Stimulated activated CD4-positive, alpha-beta T cell treated with anti-CD3 and anti-CD28 coated beads, Interleukin-2, amount 100 ng/mL, for 48 hours (primary cell): ENCODE results near the gene TGFBR3.
A peak's percentile ranks its signal among the peaks of the same experiment; 100 is the strongest.

ENCODE experiments used
- DNase-seq, 2 donors: peaks; one replicate each; pipeline ENCODE4 v3.0.0-alpha.2; 2020

The TGFBR3 gene

DNA sequence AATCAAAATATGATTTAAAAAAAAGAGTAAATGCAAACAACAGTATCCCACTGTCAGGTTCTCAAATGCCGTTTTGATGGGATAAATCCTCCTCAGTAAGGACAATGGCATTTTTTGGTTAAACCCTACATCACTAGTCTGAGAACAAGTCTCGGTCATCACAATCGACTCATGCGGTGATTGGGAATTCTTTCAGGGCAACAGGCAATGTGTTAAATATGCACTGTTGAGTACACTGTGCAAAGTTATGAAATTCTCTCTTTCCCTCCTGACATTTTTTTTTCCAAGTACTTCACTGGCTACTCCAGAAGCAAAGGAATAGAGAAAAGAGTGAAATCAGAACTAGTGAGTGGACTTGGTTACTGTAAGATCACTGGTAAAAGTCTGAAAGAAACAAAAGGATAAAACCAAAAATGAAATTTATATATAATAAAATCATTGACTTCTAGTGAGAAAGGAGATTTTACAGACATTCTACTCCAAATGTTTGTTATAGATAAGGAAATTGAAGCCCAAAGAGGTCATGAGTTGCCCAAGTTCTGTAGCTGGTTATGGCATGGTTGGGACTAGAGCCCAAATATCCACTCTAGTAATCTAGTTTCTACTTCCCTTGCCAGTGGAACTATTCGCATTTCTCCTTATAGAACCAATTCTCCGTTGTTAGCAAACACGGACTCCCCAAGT lies 111.3 kb downstream of the TGFBR3 start:
- no peak for DNase-seq

DNA sequence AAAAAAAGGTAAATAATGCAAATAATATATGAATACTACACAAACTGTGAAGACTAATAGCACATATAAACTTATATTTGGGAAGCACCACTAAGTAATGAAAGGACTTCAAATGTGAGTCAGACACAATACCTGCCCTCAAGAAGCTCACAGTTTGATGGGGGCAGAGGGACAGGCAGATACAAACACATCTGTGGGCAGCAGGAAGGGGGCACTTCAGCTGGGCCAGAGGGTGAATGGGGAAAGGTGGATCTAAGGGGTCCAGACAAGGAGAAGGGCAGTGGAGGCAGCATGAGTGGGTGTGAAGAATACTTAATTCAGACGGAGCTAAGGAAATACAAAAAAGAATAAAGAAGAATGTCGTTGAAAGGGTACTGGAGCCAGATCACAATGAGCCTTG lies 114.2 kb downstream of the TGFBR3 start:
- no peak for DNase-seq

DNA sequence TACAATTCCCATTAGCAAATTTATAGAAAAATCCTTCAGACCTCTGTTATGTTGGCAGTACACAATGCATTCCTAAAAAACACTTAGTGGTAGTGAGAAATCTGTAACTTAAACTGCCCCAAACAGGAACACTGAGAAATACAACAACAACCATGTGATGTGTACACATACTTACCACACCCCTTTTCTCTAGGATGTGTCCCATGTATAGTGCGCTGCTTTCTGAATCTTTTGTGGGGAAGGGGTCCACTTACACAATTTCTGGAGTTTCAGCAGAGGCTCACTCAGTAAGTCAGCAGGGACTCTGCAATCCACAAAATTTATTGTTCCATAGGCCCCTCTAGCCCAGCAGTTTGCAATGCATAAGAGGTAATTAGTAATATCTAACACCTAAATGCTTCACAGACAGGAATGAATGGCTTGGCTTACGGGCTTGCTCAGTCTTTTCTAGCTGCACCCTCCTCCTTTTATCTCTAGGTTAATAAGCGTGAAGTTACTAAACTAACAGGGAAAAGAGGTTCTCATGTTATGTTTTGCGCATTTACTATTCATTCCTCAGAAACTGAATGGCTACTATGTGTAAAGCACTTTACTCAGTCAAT lies 115.2 kb downstream of the TGFBR3 start:
- DNase-seq: no peak

DNA sequence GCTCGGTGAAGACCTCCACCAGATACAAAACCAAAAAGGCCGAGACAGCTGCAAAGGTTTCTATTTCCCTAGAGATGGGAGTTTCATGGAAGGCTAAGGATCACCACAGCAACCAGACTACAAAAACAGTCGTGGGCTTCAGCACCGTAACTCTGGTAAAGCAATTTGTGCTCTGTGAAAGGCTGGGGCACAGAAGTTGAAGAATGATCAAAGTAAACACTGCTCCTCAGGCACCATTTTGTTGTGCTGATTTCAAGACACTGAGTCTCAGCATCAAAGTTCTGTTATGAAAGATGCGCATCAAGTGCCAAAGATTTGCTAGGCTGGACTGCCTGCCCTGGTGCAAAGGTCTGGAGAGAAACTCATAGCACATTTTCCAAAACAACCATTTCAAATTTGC lies 116.2 kb downstream of the TGFBR3 start:
- DNase-seq: no peak

DNA sequence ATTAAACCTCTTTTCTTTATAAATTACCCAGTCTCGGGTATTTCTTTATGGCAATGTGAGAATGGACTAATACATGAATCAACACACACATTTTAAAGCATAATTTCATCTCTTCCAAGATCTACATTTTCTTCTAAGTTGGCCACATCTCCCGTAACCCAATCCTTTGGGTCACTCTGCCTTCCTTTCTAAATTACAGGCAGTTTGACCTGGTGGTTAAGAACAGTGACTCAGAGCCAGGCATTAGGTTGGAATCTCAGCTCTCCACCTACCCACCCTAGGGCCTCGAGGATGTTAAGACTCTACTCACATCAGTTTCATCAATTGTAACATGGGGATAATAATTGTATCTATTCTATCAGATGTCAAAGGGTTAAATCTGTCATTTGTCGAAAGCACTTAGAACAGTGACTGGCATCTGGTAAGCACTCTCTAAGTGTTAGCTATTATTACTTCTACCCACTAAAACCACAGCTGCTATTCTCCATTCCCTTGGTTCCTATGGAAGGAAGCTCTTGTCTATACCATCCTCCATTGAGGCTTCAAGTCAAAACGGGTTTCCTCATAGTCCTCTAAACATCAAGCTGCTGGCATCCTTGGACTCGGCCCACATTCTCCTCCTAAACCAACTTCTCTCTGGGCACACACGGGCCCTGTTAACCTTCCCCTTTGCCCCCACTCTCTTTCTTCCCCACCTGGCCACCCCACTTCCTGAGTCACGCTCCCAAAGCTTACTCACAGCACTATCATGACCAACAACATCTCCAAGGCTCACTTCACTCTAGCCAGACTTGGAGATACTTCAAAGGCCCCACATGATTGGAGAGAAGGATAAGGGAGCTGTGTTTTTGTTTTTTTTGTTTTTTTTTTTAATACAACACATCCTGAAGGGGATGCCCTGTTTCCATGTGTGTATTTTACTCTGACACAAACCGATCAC lies 116.9 kb downstream of the TGFBR3 start:
- DNase-seq: no peak

DNA sequence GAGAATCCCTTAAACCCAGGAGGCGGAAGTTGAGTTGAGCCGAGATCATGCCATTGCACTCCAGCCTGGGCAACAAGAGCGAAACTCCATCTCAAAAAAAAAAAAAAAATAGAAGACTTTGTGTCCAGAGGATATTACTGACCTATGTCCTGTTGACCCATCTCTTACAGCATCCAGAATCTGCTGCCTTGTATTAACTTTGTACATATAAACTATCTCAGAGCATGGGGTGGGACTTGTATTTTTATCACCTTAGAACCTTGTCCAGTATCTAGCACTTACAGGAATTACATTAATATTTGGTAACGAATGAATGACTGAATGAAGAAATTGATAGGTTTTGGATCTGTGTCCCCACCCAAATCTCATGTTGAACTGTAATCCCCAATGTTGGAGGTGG lies 117.8 kb downstream of the TGFBR3 start:
- DNase-seq: no peak

DNA sequence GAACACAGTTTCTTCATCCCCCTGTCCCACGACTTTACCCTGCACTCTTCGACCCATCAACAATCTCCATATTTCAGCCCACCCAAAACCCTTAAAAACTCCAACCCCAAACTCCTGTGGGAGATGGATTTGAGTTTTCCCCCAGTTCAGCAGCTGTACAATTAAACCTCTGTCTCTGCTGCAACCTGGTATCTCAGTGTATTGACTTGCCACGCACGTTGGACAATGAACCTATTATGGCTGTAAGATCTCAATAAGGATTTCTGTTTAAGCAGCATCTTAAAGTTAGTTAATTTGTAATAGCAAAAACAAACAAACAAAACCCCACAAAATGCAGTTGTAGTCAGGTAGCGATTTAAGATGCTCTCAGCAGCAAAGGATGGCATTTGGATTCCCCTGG lies 119.1 kb downstream of the TGFBR3 start:
- no peak for DNase-seq

DNA sequence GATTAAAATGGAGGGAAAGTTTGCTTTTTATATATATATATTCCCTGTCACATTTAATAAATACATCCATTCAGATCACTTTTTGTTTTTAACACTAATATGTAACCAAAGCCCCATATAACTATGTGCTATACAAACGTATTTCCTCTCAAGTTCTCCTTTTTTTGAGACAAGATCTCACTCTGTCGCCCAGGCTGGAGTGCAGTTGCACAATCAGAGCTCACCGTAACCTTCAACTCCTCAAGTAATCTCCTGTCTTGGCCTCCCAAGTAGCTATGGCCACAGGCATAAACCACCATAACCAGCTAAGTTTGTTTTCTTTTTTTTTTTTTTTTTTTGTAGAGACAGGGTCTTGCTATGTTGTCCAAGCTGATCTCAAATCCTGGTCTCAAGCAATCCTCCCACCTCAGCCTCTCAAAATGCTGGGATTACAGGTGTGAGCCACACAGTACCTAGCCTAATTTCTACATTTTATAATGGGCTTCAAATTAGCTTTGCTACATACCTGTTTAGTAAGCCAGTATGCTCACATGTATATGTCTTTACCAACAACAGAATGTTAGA lies 120.0 kb downstream of the TGFBR3 start:
- DNase-seq: no peak

DNA sequence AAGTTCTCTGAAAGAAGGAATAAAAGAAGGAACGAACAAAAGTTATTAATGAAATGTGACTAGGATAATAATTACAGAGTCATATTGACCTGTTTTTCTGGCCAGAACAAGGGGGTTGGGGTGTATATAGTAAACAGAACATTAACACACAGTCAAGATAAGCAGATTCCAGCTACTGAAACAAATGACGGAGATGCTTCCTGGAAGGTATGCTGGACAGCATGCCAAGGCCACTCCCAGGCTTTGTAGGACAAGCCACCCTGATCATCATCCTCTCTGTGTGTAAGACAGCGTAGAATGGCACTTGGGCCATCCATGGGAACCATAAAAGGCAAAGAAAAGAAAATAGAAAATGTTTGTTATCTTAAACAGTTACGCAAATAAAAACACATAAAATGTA lies 120.7 kb downstream of the TGFBR3 start:
- DNase-seq: no peak

DNA sequence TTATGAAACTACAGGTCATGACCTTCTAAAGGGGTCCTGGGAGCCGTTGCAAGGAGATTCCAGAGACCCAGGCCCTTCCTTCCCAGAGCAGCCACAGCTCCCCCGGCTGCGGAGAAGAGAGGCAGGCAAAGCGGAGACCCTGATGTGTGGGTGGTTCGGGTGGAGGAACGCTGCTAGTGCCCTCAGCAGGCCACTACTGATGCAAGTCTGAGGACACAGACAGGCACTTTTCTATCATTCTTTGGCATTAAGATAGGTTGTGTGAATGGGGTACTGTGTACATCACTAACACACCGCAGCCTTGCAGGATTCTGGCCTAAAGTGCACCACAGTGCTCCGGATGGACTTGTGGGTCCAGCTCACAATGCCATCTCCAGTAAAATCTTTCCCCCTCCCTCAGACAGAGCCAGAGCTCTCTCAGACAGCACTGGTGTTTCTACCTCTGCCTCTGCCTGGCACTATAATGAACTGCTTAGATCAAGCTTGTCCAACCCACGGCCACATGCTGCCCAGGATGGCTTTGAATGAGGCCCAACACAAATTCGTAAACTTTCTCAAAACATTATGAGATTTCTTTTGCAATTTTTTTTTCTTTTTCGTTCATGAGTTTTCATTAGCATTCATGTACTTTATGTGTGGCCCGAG lies 121.4 kb downstream of the TGFBR3 start:
- no peak for DNase-seq

DNA sequence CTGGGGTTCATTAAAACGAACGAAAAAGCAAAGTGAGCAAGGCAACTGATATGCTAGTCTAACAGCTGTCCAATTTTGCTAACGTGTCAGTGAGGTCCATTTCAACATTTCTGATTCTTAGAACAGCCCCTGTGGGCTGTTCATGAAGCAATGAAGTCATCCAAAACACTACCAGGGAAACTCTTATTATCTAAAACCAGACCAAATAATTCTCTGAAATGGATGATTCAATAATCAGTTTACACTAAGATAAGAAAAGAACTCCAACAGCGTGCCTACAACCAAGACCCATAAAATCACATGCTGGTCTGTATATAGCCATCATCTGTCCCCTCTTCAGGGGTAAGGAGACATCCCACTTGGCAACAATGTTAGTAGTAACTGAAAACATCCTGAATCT lies 122.7 kb downstream of the TGFBR3 start:
- DNase-seq: no peak

DNA sequence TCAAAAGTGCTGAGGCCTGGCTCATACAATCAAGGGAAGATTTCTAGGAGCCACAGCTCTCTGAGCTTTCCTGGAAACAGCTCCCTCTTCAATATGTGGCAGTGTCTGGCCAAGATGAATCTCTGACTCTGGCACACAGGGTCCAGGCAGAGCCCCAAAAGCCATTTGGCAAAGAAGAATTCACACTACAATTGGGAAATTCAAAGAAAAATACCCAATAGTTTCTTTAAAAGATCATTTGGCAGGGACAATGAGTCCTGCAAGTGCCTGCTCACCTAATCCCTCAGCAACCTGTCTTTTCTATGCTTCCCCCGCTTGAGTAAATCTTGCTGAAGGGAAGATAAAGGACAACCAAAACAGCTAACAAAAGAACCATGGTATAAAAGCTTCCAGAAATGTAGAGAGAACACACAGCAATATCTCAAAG lies 124.6 kb downstream of the TGFBR3 start:
- DNase-seq: no peak

DNA sequence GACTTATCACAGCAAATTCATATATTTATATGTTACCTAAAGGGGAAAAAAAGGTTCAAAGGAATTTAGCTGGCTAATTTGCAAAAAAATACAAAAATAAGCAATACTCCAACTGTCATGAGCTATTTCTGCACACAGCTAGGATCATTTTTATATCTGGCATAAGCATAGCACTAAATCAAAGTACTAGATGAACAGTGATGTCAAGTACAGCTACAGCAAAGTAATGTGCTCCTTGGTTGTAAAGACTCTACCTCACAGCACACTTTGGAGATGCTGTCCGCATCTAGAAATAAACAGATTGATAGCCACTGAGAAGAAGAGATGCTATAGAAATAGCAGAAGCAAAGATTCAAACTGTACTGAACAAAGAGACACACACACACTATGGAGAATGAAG lies 125.4 kb downstream of the TGFBR3 start:
- DNase-seq: no peak

DNA sequence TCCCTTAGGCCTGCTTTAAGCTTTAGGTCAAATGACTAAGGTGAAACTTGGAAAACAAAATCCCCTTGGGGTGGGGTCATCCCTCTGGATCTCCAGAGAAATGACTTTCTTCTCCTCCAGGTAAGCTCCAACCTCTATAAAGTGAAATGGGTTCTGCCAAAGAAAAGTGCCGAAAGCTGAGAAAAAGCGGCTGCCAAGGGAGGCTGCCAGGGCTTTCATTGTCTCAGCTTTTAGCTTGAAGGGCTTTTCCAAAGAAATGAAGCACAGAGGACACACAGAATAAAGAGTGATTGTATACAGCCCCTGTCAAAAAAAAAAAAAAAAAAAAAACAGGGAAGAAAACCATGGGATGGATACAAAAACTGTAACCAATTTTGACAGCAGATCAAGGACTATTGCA lies 126.9 kb downstream of the TGFBR3 start:
- DNase-seq: no peak

DNA sequence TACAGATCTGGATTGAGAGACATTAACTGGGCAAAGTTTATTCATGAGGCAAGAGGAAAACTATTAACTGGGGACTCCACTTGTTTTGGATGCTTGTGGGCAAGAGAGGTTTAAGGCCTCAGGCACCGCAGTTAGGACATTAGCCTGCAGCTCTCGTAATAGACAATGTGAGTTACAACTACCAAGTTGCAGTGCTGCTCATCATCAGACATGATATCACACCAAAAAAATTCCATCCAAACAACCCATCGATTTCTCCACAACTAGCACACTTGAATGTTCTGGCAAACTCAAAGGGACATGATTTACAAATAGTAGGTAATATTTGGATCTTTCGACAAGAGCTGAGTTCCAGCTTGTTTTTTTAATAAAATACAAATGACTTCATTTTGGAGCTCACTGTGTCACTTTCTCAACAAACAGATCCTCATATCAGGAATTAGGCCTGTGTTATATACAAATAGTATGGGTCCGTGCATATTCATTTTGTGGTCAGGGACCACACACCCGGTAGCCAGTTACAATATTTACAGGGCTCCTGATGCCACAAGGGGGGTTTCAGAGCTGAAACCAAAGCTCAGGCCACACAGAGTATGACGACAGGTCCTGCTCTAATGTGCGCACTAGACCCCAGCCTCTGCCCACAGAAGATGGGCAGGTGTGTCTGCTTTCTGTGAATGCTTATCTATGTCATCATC lies 128.0 kb downstream of the TGFBR3 start:
- DNase-seq: no peak

DNA sequence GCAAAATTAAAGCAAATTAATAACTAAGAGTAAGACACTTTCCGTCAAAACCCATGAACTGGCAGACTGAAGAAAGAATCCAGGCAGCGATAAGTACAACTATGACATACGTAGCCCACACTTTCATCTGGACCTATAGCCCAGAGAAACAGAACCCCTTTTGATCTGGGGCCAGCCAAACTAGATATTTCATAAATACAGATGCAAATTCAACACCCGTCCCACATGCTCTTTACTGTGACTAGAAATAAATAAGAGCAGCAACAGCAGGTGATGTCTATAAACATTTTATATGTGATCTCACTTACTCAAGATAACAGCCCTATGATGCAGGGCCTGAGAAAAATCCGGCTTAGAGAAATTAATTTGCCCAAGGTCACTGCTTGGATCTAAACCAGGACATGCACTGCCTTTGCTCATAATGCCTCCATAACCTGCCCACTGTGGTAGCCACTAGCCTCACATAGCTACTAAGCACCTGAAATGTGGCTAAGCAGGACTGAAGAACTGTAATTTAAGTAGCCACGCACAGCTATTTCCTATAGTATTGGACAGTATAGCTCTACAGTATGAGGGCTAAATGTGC lies 130.2 kb downstream of the TGFBR3 start:
- no peak for DNase-seq

DNA sequence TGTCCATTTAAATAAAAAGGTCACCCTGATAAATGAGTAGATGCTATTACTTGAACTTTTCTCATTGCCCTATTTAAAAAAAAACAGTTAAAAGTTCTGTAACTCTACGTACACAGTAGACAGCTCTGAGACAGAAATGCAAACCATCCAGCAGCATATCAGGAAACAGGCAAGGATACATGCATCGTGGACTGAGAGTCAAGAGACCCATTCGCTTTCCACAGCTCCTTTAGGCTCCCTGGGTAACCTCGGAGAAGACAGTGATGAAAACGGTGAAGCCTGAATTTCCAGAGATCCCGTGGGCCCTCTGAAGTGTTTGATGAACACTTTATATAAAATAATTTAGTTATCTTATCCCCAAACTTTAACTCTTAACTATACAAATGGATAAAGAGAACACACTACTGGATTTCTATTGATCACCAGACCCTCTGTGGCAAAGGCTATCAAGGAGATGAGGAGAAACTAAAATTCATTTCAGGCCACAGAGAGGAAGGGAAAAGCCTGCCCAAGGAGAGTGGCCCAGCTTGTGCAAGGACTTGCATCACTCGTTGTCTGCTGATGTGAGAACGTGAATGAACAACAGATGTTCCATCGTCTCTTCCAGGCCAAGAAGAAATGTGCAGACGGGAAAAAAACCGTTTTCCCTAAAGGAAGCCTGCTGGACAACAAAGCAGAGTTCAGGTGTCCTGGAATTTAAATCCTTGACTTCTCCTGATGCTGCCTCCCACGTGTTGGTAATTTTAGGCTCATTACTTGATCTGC lies 131.0 kb downstream of the TGFBR3 start:
- DNase-seq: no peak

DNA sequence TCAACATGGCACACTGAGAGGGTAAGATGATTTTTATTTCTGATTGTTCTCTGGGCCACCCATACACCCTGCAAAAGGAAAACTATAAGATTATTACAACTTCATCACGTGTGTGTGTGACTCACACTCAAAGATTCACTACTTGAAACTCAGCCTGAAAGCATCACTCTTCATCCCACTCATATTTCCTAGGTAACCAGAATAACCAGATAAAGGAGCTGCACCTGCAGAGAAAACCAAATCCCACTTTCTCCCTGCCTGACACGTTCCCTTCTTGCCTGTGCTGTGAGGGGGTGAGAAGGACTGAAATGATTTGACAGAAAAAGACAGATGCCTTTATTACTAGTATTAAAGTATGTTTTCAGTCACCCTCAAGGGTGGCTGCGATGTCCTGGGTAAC lies 131.6 kb downstream of the TGFBR3 start:
- DNase-seq: peak; percentile 37 to 56

DNA sequence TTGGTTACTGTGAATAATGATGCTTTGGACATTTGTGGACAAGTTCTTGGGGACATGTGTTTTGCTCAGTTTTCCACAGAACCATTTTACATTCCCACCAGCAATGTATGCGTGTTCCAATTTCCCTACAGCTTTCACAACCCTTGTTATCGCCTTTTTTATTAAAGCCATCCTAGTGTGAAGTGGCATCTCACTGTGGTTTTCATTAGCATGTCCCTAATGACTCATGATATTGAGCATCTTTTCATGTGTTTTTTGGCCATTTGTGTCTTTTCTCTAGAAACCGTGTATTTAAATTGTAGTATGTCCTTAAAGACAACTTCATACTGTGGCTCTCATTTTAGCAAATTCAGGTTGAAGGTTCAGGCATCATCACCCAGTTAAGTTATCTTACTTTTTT lies 132.1 kb downstream of the TGFBR3 start:
- DNase-seq: no peak

DNA sequence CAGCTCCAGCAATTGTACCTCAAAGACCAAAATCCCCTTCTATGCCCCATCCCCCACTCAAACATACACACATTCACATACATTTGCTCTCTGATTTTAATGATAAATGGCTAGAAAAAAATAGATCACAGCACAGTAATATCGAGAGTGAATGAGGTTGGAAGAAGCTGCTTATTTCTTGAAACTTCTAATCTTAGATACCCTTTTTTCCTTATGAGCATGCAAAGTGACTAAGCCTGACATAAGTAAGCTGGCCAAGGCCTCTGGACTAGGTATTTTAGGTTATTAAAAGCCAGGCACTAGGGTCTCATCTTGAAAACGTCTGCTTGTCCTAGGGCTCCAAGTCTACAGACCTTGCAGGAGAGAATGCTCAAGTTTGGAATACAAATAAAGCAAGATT lies 133.6 kb downstream of the TGFBR3 start:
- no peak for DNase-seq

DNA sequence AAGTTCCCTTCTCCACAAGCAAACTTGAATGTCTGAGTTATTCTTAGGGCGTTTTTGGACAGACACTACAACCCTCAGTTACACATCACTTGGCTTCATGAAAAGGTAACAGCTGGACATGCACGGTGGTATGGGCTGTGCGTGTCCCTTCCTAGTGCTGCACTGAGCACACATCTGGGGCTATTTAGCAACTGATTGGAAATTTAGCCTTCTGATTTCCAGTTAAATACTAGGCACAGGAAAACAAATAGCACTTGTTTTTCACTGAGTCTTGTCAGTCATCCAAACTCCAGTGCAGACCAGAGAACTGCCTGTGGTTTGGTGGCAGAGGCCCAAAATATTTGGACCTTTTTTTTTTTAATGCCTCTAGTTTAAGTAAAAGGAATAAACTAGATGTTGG lies 134.7 kb downstream of the TGFBR3 start:
- DNase-seq: no peak
